Activated CD4-positive, alpha-beta memory T cell treated with anti-CD3 and anti-CD28 coated beads, Interleukin-2, amount 10 ng/mL, durations not matched to agents 7 days and 5 days (primary cell): Measurements from ENCODE around the gene CDC27. TPM values are rescaled to one million over a fixed set of nuclear protein-coding genes. Genes with fewer than 3 reads are reported as not detected.
"Not testable (repeated sequence)": the region's sequence is repeated elsewhere in the genome, so short reads cannot be mapped to it uniquely, and the experiment has no call there.

Source experiments
- CTCF ChIA-PET: fragments of 350-600 bp; sonication (Branson Sonifier 250); formaldehyde crosslinking; loops from one replicate; lab custom pipeline; 2021; ENCODE audit warnings: antibody characterized with exemption, inconsistent platforms; lab: Charles Lee
- POLR2A ChIA-PET: fragments of 350-600 bp; sonication (Branson Sonifier 250); formaldehyde crosslinking; loops from one replicate; lab custom pipeline; 2021; ENCODE audit warnings: antibody characterized with exemption; lab: Charles Lee
- DNase-seq: peaks from one replicate; pipeline ENCODE4 v3.0.0-alpha.2; 2020
- H3K27ac Mint-ChIP-seq: one replicate; pipeline ENCODE4 v1.8.0; 2021; ENCODE audit warnings: mild to moderate bottlenecking, mixed read lengths
- H3K27me3 Mint-ChIP-seq: one replicate; pipeline ENCODE4 v1.8.0; 2021; ENCODE audit warnings: mixed read lengths
- H3K36me3 Mint-ChIP-seq: one replicate; pipeline ENCODE4 v1.8.0; 2021; ENCODE audit warnings: low read depth, mixed read lengths
- H3K4me1 Mint-ChIP-seq: one replicate; pipeline ENCODE4 v1.8.0; 2021; ENCODE audit warnings: mixed read lengths
- H3K4me3 Mint-ChIP-seq: one replicate; pipeline ENCODE4 v1.8.0; 2021; ENCODE audit warnings: mild to moderate bottlenecking, mixed read lengths
- H3K9me3 Mint-ChIP-seq: one replicate; pipeline ENCODE4 v1.8.0; 2021; ENCODE audit warnings: mixed read lengths
- total RNA-seq, 2 experiments: library from RNA; stranded (reverse); gene quantifications; one replicate each; pipeline ENCODE4 v1.2.3, GENCODE V29; 2021

CDC27 gene
- total RNA-seq, 2 experiments from 2014 or later: 138 to 140 TPM

GRCh38 chr17:47225911-47226688 lies 37.0 kb upstream of the CDC27 start:
- Mint-ChIP-seq H3K4me3 (no peak overlapping the region), H3K27ac (no peak overlapping the region), H3K36me3 (no peaks in the 10 kb centered on the region), H3K27me3 (peaks cover 6% of the 10 kb centered on the region), H3K4me1 (peaks cover 19% of the 10 kb centered on the region), H3K9me3 (peaks cover 4% of the 10 kb centered on the region)
- no peak for DNase-seq
- POLR2A ChIA-PET: no interaction called here
- CTCF ChIA-PET: interaction anchor here (1.3 kb wide), 1 partner anchor 89 kb away, joined by 3 read pairs; no protein-coding TSS in a partner anchor

GRCh38 chr17:47225436-47225858 lies 36.4 kb upstream of the CDC27 start:
- CTCF ChIA-PET: no interaction called here
- POLR2A ChIA-PET: no interaction called here
- H3K4me1 Mint-ChIP-seq: peaks cover 25% of the 10 kb centered on the region
- H3K27me3 Mint-ChIP-seq: peaks cover 4% of the 10 kb centered on the region
- peaks cover 4% of the 10 kb centered on the region for H3K9me3 Mint-ChIP-seq
- no peak overlapping the region for H3K4me3 Mint-ChIP-seq
- no peak for DNase-seq
- H3K27ac Mint-ChIP-seq: no peak overlapping the region
- no peaks in the 10 kb centered on the region for H3K36me3 Mint-ChIP-seq

GRCh38 chr17:47224966-47225365 lies 35.9 kb upstream of the CDC27 start:
- DNase-seq: no peak
- ChIA-PET POLR2A (interaction anchor here (1.3 kb wide), 1 partner anchor 33 kb away, joined by 3 read pairs; no protein-coding TSS in a partner anchor), CTCF (no interaction called here)
- Mint-ChIP-seq H3K9me3 (peaks cover 4% of the 10 kb centered on the region), H3K36me3 (no peaks in the 10 kb centered on the region), H3K27ac (no peak overlapping the region), H3K27me3 (no peaks in the 10 kb centered on the region), H3K4me3 (no peak overlapping the region), H3K4me1 (peaks cover 25% of the 10 kb centered on the region)

- H3K27ac Mint-ChIP-seq, H3K9me3 Mint-ChIP-seq, DNase-seq, H3K4me3 Mint-ChIP-seq, H3K27me3 Mint-ChIP-seq, CTCF ChIA-PET, H3K36me3 Mint-ChIP-seq: not testable (repeated sequence)
- peaks cover 26% of the 10 kb centered on the region for H3K4me1 Mint-ChIP-seq
- POLR2A ChIA-PET: interaction anchor here (1.3 kb wide), 1 partner anchor 34 kb away, joined by 3 read pairs; no protein-coding TSS in a partner anchor
These were observed 35.0 kb upstream of the CDC27 start for GRCh38 chr17:47224077-47224476.

GRCh38 chr17:47223460-47223859 lies 34.4 kb upstream of the CDC27 start:
- no peaks in the 10 kb centered on the region for H3K36me3 Mint-ChIP-seq
- H3K4me3 Mint-ChIP-seq: no peak overlapping the region
- POLR2A ChIA-PET: no interaction called here
- H3K9me3 Mint-ChIP-seq: peaks cover 4% of the 10 kb centered on the region
- peaks cover 32% of the 10 kb centered on the region for H3K4me1 Mint-ChIP-seq
- H3K27ac Mint-ChIP-seq: no peak overlapping the region
- CTCF ChIA-PET: no interaction called here
- DNase-seq: no peak
- H3K27me3 Mint-ChIP-seq: no peaks in the 10 kb centered on the region

GRCh38 chr17:47223007-47223406 lies 33.9 kb upstream of the CDC27 start:
- POLR2A ChIA-PET: no interaction called here
- no peak overlapping the region for H3K27ac Mint-ChIP-seq

GRCh38 chr17:47222047-47222446 lies 33.0 kb upstream of the CDC27 start:
- ChIA-PET POLR2A (interaction anchor here (3.9 kb wide), 1 partner anchor 17 kb away, joined by 44 read pairs; no protein-coding TSS in a partner anchor), CTCF (no interaction called here)
- H3K27me3 Mint-ChIP-seq: no peaks in the 10 kb centered on the region

More at GRCh38 chr17:47223007-47223406, 33.9 kb upstream of the CDC27 start:
- Mint-ChIP-seq H3K9me3 (peaks cover 4% of the 10 kb centered on the region), H3K36me3 (no peaks in the 10 kb centered on the region), H3K4me1 (peaks cover 37% of the 10 kb centered on the region), H3K4me3 (no peak overlapping the region), H3K27me3 (no peaks in the 10 kb centered on the region)
- DNase-seq: no peak
- CTCF ChIA-PET: no interaction called here

GRCh38 chr17:47221154-47221553 lies 32.1 kb upstream of the CDC27 start:
- ChIA-PET CTCF (interaction anchor here (0.8 to 2.8 kb wide), 3 partner anchors 9 to 18 kb away, joined by 3 to 16 read pairs (median 5); no protein-coding TSS in a partner anchor), POLR2A (interaction anchor here (1.0 to 3.9 kb wide), 5 partner anchors 9 to 429 kb away, joined by 3 to 44 read pairs (median 8); partner anchors contain the start of gene KPNB1)
- Mint-ChIP-seq H3K27ac (peak overlapping the region; percentile 77), H3K36me3 (no peaks in the 10 kb centered on the region), H3K27me3 (no peaks in the 10 kb centered on the region), H3K4me1 (peaks cover 50% of the 10 kb centered on the region), H3K9me3 (peaks cover 4% of the 10 kb centered on the region), H3K4me3 (no peak overlapping the region)
- no peak for DNase-seq

More at GRCh38 chr17:47222047-47222446, 33.0 kb upstream of the CDC27 start:
- peaks cover 4% of the 10 kb centered on the region for H3K9me3 Mint-ChIP-seq
- no peak overlapping the region for H3K27ac Mint-ChIP-seq
- peaks cover 44% of the 10 kb centered on the region for H3K4me1 Mint-ChIP-seq
- H3K36me3 Mint-ChIP-seq: no peaks in the 10 kb centered on the region
- H3K4me3 Mint-ChIP-seq: no peak overlapping the region
- no peak for DNase-seq

GRCh38 chr17:47220531-47220999 lies 31.5 kb upstream of the CDC27 start:
- H3K27ac Mint-ChIP-seq: peak overlapping the region; percentile 77
- peaks cover 52% of the 10 kb centered on the region for H3K4me1 Mint-ChIP-seq
- ChIA-PET POLR2A (interaction anchor here (0.8 to 3.9 kb wide), 7 partner anchors 9 to 429 kb away, joined by 3 to 44 read pairs (median 5); partner anchors contain the start of genes KPNB1 and MYL4), CTCF (interaction anchor here (0.8 to 2.8 kb wide), 4 partner anchors 9 to 93 kb away, joined by 3 to 16 read pairs (median 4); no protein-coding TSS in a partner anchor)
- H3K4me3 Mint-ChIP-seq: no peak overlapping the region
- DNase-seq: peak; percentile 43
- H3K27me3 Mint-ChIP-seq: no peaks in the 10 kb centered on the region
- H3K36me3 Mint-ChIP-seq: no peaks in the 10 kb centered on the region
- peaks cover 4% of the 10 kb centered on the region for H3K9me3 Mint-ChIP-seq

- ChIA-PET CTCF (interaction anchor here (0.8 to 2.8 kb wide), 5 partner anchors 10 to 94 kb away, joined by 3 to 16 read pairs (median 4); partner anchors contain the start of gene CDC27), POLR2A (interaction anchor here (0.8 to 3.9 kb wide), 8 partner anchors 9 to 430 kb away, joined by 3 to 44 read pairs (median 4); partner anchors contain the start of genes KPNB1 and MYL4)
- Mint-ChIP-seq H3K4me1 (peaks cover 58% of the 10 kb centered on the region), H3K27ac (peak overlapping the region; percentile 77), H3K36me3 (no peaks in the 10 kb centered on the region), H3K9me3 (peaks cover 4% of the 10 kb centered on the region), H3K4me3 (no peak overlapping the region), H3K27me3 (peaks cover 2% of the 10 kb centered on the region)
- DNase-seq: no peak
These were observed 30.8 kb upstream of the CDC27 start for GRCh38 chr17:47219621-47220475.

GRCh38 chr17:47218896-47219430 lies 29.9 kb upstream of the CDC27 start:
- Mint-ChIP-seq H3K36me3 (no peaks in the 10 kb centered on the region), H3K27ac (no peak overlapping the region), H3K27me3 (peaks cover 2% of the 10 kb centered on the region), H3K4me1 (peaks cover 59% of the 10 kb centered on the region), H3K9me3 (peaks cover under 1% of the 10 kb centered on the region), H3K4me3 (no peak overlapping the region)
- no peak for DNase-seq
- CTCF ChIA-PET: interaction anchor here (1.3 to 2.8 kb wide), 2 partner anchors 11 to 30 kb away, joined by 4 to 16 read pairs; partner anchors contain the start of gene CDC27
- POLR2A ChIA-PET: interaction anchor here (1.3 to 3.9 kb wide), 5 partner anchors 8 to 36 kb away, joined by 3 to 44 read pairs (median 5); no protein-coding TSS in a partner anchor

- CTCF ChIA-PET, DNase-seq, H3K9me3 Mint-ChIP-seq, H3K36me3 Mint-ChIP-seq, H3K4me3 Mint-ChIP-seq: not testable (repeated sequence)
- Mint-ChIP-seq H3K27ac (peak overlapping the region; percentile 64), H3K27me3 (peaks cover 10% of the 10 kb centered on the region), H3K4me1 (peaks cover 61% of the 10 kb centered on the region)
- POLR2A ChIA-PET: interaction anchor here (1.1 to 1.5 kb wide), 2 partner anchors 11 to 13 kb away, joined by 4 to 6 read pairs; no protein-coding TSS in a partner anchor
These were observed 28.2 kb upstream of the CDC27 start for GRCh38 chr17:47217279-47217678.
